ENCODE results near the gene SOAT1.
"Not testable (repeated sequence)": the region's sequence is repeated elsewhere in the genome, so short reads cannot be mapped to it uniquely, and the experiment has no call there.

The SOAT1 gene

GRCh38 chr1:179352236-179352635, 58.6 kb downstream of the SOAT1 start:
- no peaks in the 10 kb centered on the region for H3K27me3 ChIP-seq (ENCODE audit: control insufficient read depth, insufficient read depth, low read length)
- H3K9me3 ChIP-seq (ENCODE audit: control insufficient read depth, insufficient read depth, low read length): no peaks in the 10 kb centered on the region
- H3K4me1 ChIP-seq (ENCODE audit: control insufficient read depth, insufficient read depth, low read length): no peaks in the 10 kb centered on the region
- no peaks in the 10 kb centered on the region; the same call in 1 of the 2 replicates for H3K36me3 ChIP-seq (ENCODE audit: control insufficient read depth, insufficient read depth, low read length)
- H3K27ac ChIP-seq (ENCODE audit: low read depth, low read length): no peak overlapping the region
- no peak overlapping the region for H3K4me3 ChIP-seq (ENCODE audit: low read depth, low read length)
- H3K9ac ChIP-seq (ENCODE audit: low read depth, low read length): no peak overlapping the region

- H3K27me3 ChIP-seq (ENCODE audit: control insufficient read depth, insufficient read depth, low read length): no peaks in the 10 kb centered on the region
- H3K36me3 ChIP-seq (ENCODE audit: control insufficient read depth, insufficient read depth, low read length): no peaks in the 10 kb centered on the region; the same call in 1 of the 2 replicates
- H3K9ac ChIP-seq (ENCODE audit: low read depth, low read length): no peak overlapping the region
- no peak overlapping the region for H3K4me3 ChIP-seq (ENCODE audit: low read depth, low read length)
- H3K9me3 ChIP-seq (ENCODE audit: control insufficient read depth, insufficient read depth, low read length): no peaks in the 10 kb centered on the region
- no peaks in the 10 kb centered on the region for H3K4me1 ChIP-seq (ENCODE audit: control insufficient read depth, insufficient read depth, low read length)
- no peak overlapping the region for H3K27ac ChIP-seq (ENCODE audit: low read depth, low read length)
Observed at GRCh38 chr1:179353546-179353945, 59.9 kb downstream of the SOAT1 start.

- not testable (repeated sequence) for H3K9ac ChIP-seq (ENCODE audit: low read depth, low read length); H3K4me1 ChIP-seq (ENCODE audit: control insufficient read depth, insufficient read depth, low read length); H3K4me3 ChIP-seq (ENCODE audit: low read depth, low read length); H3K36me3 ChIP-seq (ENCODE audit: control insufficient read depth, insufficient read depth, low read length); H3K9me3 ChIP-seq (ENCODE audit: control insufficient read depth, insufficient read depth, low read length); H3K27me3 ChIP-seq (ENCODE audit: control insufficient read depth, insufficient read depth, low read length); H3K27ac ChIP-seq (ENCODE audit: low read depth, low read length)
Observed at GRCh38 chr1:179361631-179362030, 68.0 kb downstream of the SOAT1 start.

- Histone ChIP-seq H3K4me1 (ENCODE audit: control insufficient read depth, insufficient read depth, low read length) (no peaks in the 10 kb centered on the region), H3K27ac (ENCODE audit: low read depth, low read length) (peak within 1 kb of the TSS; percentile 95), H3K4me3 (ENCODE audit: low read depth, low read length) (peak within 1 kb of the TSS; percentile 78), H3K9me3 (ENCODE audit: control insufficient read depth, insufficient read depth, low read length) (no peaks in the 10 kb centered on the region), H3K9ac (ENCODE audit: low read depth, low read length) (peak within 1 kb of the TSS; percentile 93), H3K36me3 (ENCODE audit: control insufficient read depth, insufficient read depth, low read length) (no peaks in the 10 kb centered on the region), H3K27me3 (ENCODE audit: control insufficient read depth, insufficient read depth, low read length) (no peaks in the 10 kb centered on the region)
Observed at GRCh38 chr1:179365342-179366092, 71.9 kb downstream of the SOAT1 start, which contains the start of gene AXDND1. TSS of gene AXDND1 (plus strand) at chr1:179365971. CDS start at chr1:179366510, 539 bp downstream.

GRCh38 chr1:179366093-179366800, 72.7 kb downstream of the SOAT1 start:
- peak overlapping the region; percentile 78 for H3K4me3 ChIP-seq (ENCODE audit: low read depth, low read length)
- H3K27me3 ChIP-seq (ENCODE audit: control insufficient read depth, insufficient read depth, low read length): no peaks in the 10 kb centered on the region
- no peaks in the 10 kb centered on the region for H3K36me3 ChIP-seq (ENCODE audit: control insufficient read depth, insufficient read depth, low read length)
- no peaks in the 10 kb centered on the region for H3K4me1 ChIP-seq (ENCODE audit: control insufficient read depth, insufficient read depth, low read length)
- no peaks in the 10 kb centered on the region for H3K9me3 ChIP-seq (ENCODE audit: control insufficient read depth, insufficient read depth, low read length)
- H3K9ac ChIP-seq (ENCODE audit: low read depth, low read length): peak overlapping the region; percentile 93
- peak overlapping the region; percentile 95 for H3K27ac ChIP-seq (ENCODE audit: low read depth, low read length)

- Histone ChIP-seq H3K4me1 (ENCODE audit: control insufficient read depth, insufficient read depth, low read length) (no peaks in the 10 kb centered on the region), H3K9me3 (ENCODE audit: control insufficient read depth, insufficient read depth, low read length) (no peaks in the 10 kb centered on the region), H3K36me3 (ENCODE audit: control insufficient read depth, insufficient read depth, low read length) (no peaks in the 10 kb centered on the region), H3K4me3 (ENCODE audit: low read depth, low read length) (no peak overlapping the region), H3K9ac (ENCODE audit: low read depth, low read length) (no peak overlapping the region), H3K27ac (ENCODE audit: low read depth, low read length) (no peak overlapping the region), H3K27me3 (ENCODE audit: control insufficient read depth, insufficient read depth, low read length) (no peaks in the 10 kb centered on the region)
Observed at GRCh38 chr1:179369751-179370341, 76.2 kb downstream of the SOAT1 start.

GRCh38 chr1:179372160-179372559, 78.6 kb downstream of the SOAT1 start:
- Histone ChIP-seq H3K9ac (ENCODE audit: low read depth, low read length) (no peak overlapping the region), H3K9me3 (ENCODE audit: control insufficient read depth, insufficient read depth, low read length) (no peaks in the 10 kb centered on the region), H3K27ac (ENCODE audit: low read depth, low read length) (no peak overlapping the region), H3K27me3 (ENCODE audit: control insufficient read depth, insufficient read depth, low read length) (no peaks in the 10 kb centered on the region), H3K36me3 (ENCODE audit: control insufficient read depth, insufficient read depth, low read length) (no peaks in the 10 kb centered on the region), H3K4me3 (ENCODE audit: low read depth, low read length) (no peak overlapping the region), H3K4me1 (ENCODE audit: control insufficient read depth, insufficient read depth, low read length) (no peaks in the 10 kb centered on the region)

GRCh38 chr1:179376223-179376622, 82.6 kb downstream of the SOAT1 start:
- no peaks in the 10 kb centered on the region for H3K27me3 ChIP-seq (ENCODE audit: control insufficient read depth, insufficient read depth, low read length)
- H3K9ac ChIP-seq (ENCODE audit: low read depth, low read length): no peak overlapping the region
- H3K4me3 ChIP-seq (ENCODE audit: low read depth, low read length): no peak overlapping the region
- no peak overlapping the region for H3K27ac ChIP-seq (ENCODE audit: low read depth, low read length)
- no peaks in the 10 kb centered on the region for H3K4me1 ChIP-seq (ENCODE audit: control insufficient read depth, insufficient read depth, low read length)
- no peaks in the 10 kb centered on the region for H3K9me3 ChIP-seq (ENCODE audit: control insufficient read depth, insufficient read depth, low read length)
- H3K36me3 ChIP-seq (ENCODE audit: control insufficient read depth, insufficient read depth, low read length): no peaks in the 10 kb centered on the region

- no peaks in the 10 kb centered on the region for H3K27me3 ChIP-seq (ENCODE audit: control insufficient read depth, insufficient read depth, low read length)
- H3K9me3 ChIP-seq (ENCODE audit: control insufficient read depth, insufficient read depth, low read length): no peaks in the 10 kb centered on the region
- H3K4me3 ChIP-seq (ENCODE audit: low read depth, low read length): no peak overlapping the region
- no peak overlapping the region for H3K27ac ChIP-seq (ENCODE audit: low read depth, low read length)
- H3K36me3 ChIP-seq (ENCODE audit: control insufficient read depth, insufficient read depth, low read length): no peaks in the 10 kb centered on the region
- no peak overlapping the region for H3K9ac ChIP-seq (ENCODE audit: low read depth, low read length)
- H3K4me1 ChIP-seq (ENCODE audit: control insufficient read depth, insufficient read depth, low read length): no peaks in the 10 kb centered on the region
Observed at GRCh38 chr1:179380299-179380698, 86.7 kb downstream of the SOAT1 start.

GRCh38 chr1:179384027-179384426, 90.4 kb downstream of the SOAT1 start:
- no peaks in the 10 kb centered on the region for H3K4me1 ChIP-seq (ENCODE audit: control insufficient read depth, insufficient read depth, low read length)
- H3K9me3 ChIP-seq (ENCODE audit: control insufficient read depth, insufficient read depth, low read length): no peaks in the 10 kb centered on the region
- no peak overlapping the region for H3K27ac ChIP-seq (ENCODE audit: low read depth, low read length)
- no peaks in the 10 kb centered on the region for H3K36me3 ChIP-seq (ENCODE audit: control insufficient read depth, insufficient read depth, low read length)
- no peaks in the 10 kb centered on the region for H3K27me3 ChIP-seq (ENCODE audit: control insufficient read depth, insufficient read depth, low read length)
- H3K9ac ChIP-seq (ENCODE audit: low read depth, low read length): no peak overlapping the region
- H3K4me3 ChIP-seq (ENCODE audit: low read depth, low read length): no peak overlapping the region

GRCh38 chr1:179385510-179385909, 91.9 kb downstream of the SOAT1 start:
- Histone ChIP-seq H3K9ac (ENCODE audit: low read depth, low read length) (no peak overlapping the region), H3K4me3 (ENCODE audit: low read depth, low read length) (no peak overlapping the region), H3K27ac (ENCODE audit: low read depth, low read length) (no peak overlapping the region), H3K9me3 (ENCODE audit: control insufficient read depth, insufficient read depth, low read length) (no peaks in the 10 kb centered on the region), H3K36me3 (ENCODE audit: control insufficient read depth, insufficient read depth, low read length) (no peaks in the 10 kb centered on the region), H3K4me1 (ENCODE audit: control insufficient read depth, insufficient read depth, low read length) (no peaks in the 10 kb centered on the region), H3K27me3 (ENCODE audit: control insufficient read depth, insufficient read depth, low read length) (no peaks in the 10 kb centered on the region)

Measured in HUES48 (cell line).